Fibroblast of the aortic adventitia (primary cell): ENCODE data around the gene TSPOAP1. TPM values are rescaled to one million over a fixed set of nuclear protein-coding genes. Genes with fewer than 3 reads are reported as not detected.
A peak's percentile ranks its signal among the peaks of the same experiment; 100 is the strongest.

Source experiments
- DNase-seq: peaks from one replicate; pipeline ENCODE4 v3.0.0-alpha.2; 2010; ENCODE audit warnings: low read depth
- H3K4me3 ChIP-seq: 2 replicates; pipeline ENCODE4 v1.5.1; 2011; ENCODE audit warnings: low read depth, mild to moderate bottlenecking, control low read depth, low read length, moderate library complexity
- CTCF ChIP-seq: IDR thresholded peaks from 2 replicates; pipeline ENCODE4 v1.5.1; 2011; ENCODE audit warnings: mild to moderate bottlenecking, low read length, control low read depth, inconsistent platforms; ENCODE audit not compliant: insufficient read depth
- total RNA-seq: library from RNA; depleted of rRNA; stranded (reverse); fragments of >200 nt; gene quantifications from 2 replicates; pipeline ENCODE4 v1.2.3, GENCODE V29; 2012; ENCODE audit warnings: low replicate concordance

The TSPOAP1 gene
- total RNA-seq, 1 donor = 0.18 TPM

GRCh38 chr17:58369214-58370031 is 40.8 kb upstream of the TSPOAP1 start:
- TF ChIP-seq CTCF = no peak
- DNase-seq = no peak
- no peak overlapping the region for H3K4me3 ChIP-seq

GRCh38 chr17:58368860-58369213 is 40.2 kb upstream of the TSPOAP1 start:
- no peak for TF ChIP-seq CTCF
- DNase-seq = no peak
- no peak overlapping the region for H3K4me3 ChIP-seq

- DNase-seq = no peak
- no peak for TF ChIP-seq CTCF
- no peak overlapping the region for H3K4me3 ChIP-seq
Measured at GRCh38 chr17:58367461-58367860, 38.9 kb upstream of the TSPOAP1 start.

GRCh38 chr17:58365980-58366595 is 37.5 kb upstream of the TSPOAP1 start:
- TF ChIP-seq CTCF = no peak
- DNase-seq = no peak
- no peak overlapping the region for H3K4me3 ChIP-seq

GRCh38 chr17:58365185-58365979 is 36.8 kb upstream of the TSPOAP1 start:
- TF ChIP-seq CTCF = no peak
- DNase-seq = no peak
- H3K4me3 ChIP-seq = no peak overlapping the region

GRCh38 chr17:58364270-58364942 is 35.8 kb upstream of the TSPOAP1 start:
- no peak for TF ChIP-seq CTCF
- H3K4me3 ChIP-seq = no peak overlapping the region
- peak; percentile 2 for DNase-seq
